Aorta (tissue), 5 donors: ENCODE results near the gene RPL19. TPM values are rescaled to one million over a fixed set of nuclear protein-coding genes. Genes with fewer than 3 reads are reported as not detected.

ENCODE experiments used
- ATAC-seq: fragments of 200-7000 bp; cut with Tn5 transposase; one replicate; pipeline ENCODE4 v1.9.1; 2022; ENCODE audit warnings: moderate library complexity; ENCODE audit not compliant: low FRiP score
- DNase-seq, 2 donors: peaks; one replicate each; pipeline ENCODE4 v3.0.0-alpha.2; 2020
- H3K27ac ChIP-seq, 2 donors: one replicate each; pipeline ENCODE4 v1.5.1; 2013; ENCODE audit warnings: low read length in 2 of 2, mild to moderate bottlenecking in 2 of 2, moderate library complexity in 2 of 2, control low read depth in 1 of 2, inconsistent platforms in 1 of 2, low read depth in 1 of 2
- H3K27me3 ChIP-seq, 2 donors: one replicate each; pipeline ENCODE4 v1.6.1; 2013; ENCODE audit warnings: control low read depth in 1 of 2, low read length in 1 of 2, mild to moderate bottlenecking in 1 of 2, moderate library complexity in 1 of 2; ENCODE audit not compliant: insufficient read depth in 2 of 2, control insufficient read depth in 1 of 2
- H3K36me3 ChIP-seq, 2 donors: one replicate each; pipeline ENCODE4 v1.6.1; 2013; ENCODE audit warnings: control low read depth in 1 of 2, low read length in 1 of 2, mild to moderate bottlenecking in 1 of 2; ENCODE audit not compliant: insufficient read depth in 2 of 2, control insufficient read depth in 1 of 2
- H3K4me1 ChIP-seq, 2 donors: one replicate each; pipeline ENCODE4 v1.6.1; 2013; ENCODE audit warnings: low read length in 2 of 2, control low read depth in 1 of 2, mild to moderate bottlenecking in 1 of 2, moderate library complexity in 1 of 2; ENCODE audit not compliant: insufficient read depth in 2 of 2, control insufficient read depth in 1 of 2
- H3K4me3 ChIP-seq, 2 donors: one replicate each; pipeline ENCODE4 v1.5.1; 2013; ENCODE audit warnings: low read length in 2 of 2, control low read depth in 1 of 2, mild to moderate bottlenecking in 1 of 2
- H3K9me3 ChIP-seq: one replicate; pipeline ENCODE4 v1.6.1; 2013; ENCODE audit warnings: mild to moderate bottlenecking, low read length; ENCODE audit not compliant: control insufficient read depth
- WGBS, 2 donors: extraction: QIAGEN DNeasy Blood & Tissue Kit; methylation state at CpG; one replicate each; pipeline ENCODE4 v1.1.7; 2013; 5-methylcytosine and 5-hydroxymethylcytosine counted together
- intact Hi-C, 2 donors: fragments of 100-400 bp; cut with DNase I; formaldehyde crosslinking; loops; one replicate each; pipeline versions ENCODE4 v1.14.2 to v1.15.0; 2022
- polyA plus RNA-seq, 2 donors: library from polyadenylated mRNA; stranded (reverse); fragments of 200-250 nt; gene quantifications; one replicate each; pipeline ENCODE4 v1.2.3, GENCODE V29; 2013
- total RNA-seq, 2 donors: library from RNA; stranded (reverse); fragmentation: NEBNext Ultra II Directional; extraction: Animal tissue kit (Norgen Biotek cat#: 25700); gene quantifications; one replicate each; pipeline ENCODE4 v1.2.1, GENCODE V29; 2021
- donor health status: healthy with polysubstance abuse.
- donor health status: Bipolar disorder and iron deficiency.
- donor health status: DM: no; HTN: no; CAD: no.
- donor health status: DM: no; HTN: no; CAD: no.
- donor health status: DM: yes; HTN: yes; CAD: no.

The RPL19 gene
- total and polyA plus RNA-seq, 4 donors: 1,206 to 3,759 (median 2,107) TPM

- Histone ChIP-seq H3K36me3 (peaks cover 2 to 5% of the 10 kb centered on the region in 2 donors), H3K4me1 (no peaks in the 10 kb centered on the region), H3K9me3 (no peaks in the 10 kb centered on the region), H3K27ac (no peak overlapping the region), H3K27me3 (no peaks in the 10 kb centered on the region), H3K4me3 (no peak overlapping the region)
- ATAC-seq: no peak
- intact Hi-C loops: no loop called here
- WGBS, 2 donors: 53 to 58% methylated on average over 7 of the region's 7 CpGs
- no peak for DNase-seq
Observed at GRCh38 chr17:39252788-39253460, 52.8 kb downstream of the RPL19 start.

Other genes starting within 250 kb of the RPL19 start
- gene FBXO47, start 232.9 kb upstream of the RPL19 start, total RNA-seq: not detected
- not detected for gene FBXO47, start 232.9 kb upstream of the RPL19 start, polyA plus RNA-seq
- 10 to 100 TPM in 1 of 2 donors, 1 to 10 TPM in 1; 7.2 to 39.1 TPM for gene PLXDC1, start 48.6 kb upstream of the RPL19 start, total RNA-seq
- 1 to 10 TPM; 1.7 to 2.5 TPM for gene PLXDC1, start 48.6 kb upstream of the RPL19 start, polyA plus RNA-seq
- gene ARL5C, start 34.1 kb upstream of the RPL19 start, total RNA-seq: under 1 TPM in 1 of 2 donors, not detected in 1; 0.54 TPM
- gene ARL5C, start 34.1 kb upstream of the RPL19 start, polyA plus RNA-seq: not detected
- 10 to 100 TPM; 29.6 to 31.6 TPM for gene CACNB1, start 2.6 kb upstream of the RPL19 start, total RNA-seq
- gene CACNB1, start 2.6 kb upstream of the RPL19 start, polyA plus RNA-seq: 10 to 100 TPM in 1 of 2 donors, 1 to 10 TPM in 1; 1.9 to 50.6 TPM
- 10 to 100 TPM; 29.2 to 53.3 TPM for gene STAC2, start 25.7 kb downstream of the RPL19 start, total RNA-seq
- 1 to 10 TPM; 2.0 to 4.7 TPM for gene STAC2, start 25.7 kb downstream of the RPL19 start, polyA plus RNA-seq
- 10 to 100 TPM; 22.0 to 29.8 TPM for gene FBXL20, start 201.3 kb downstream of the RPL19 start, total RNA-seq
- 1 to 10 TPM; 2.9 to 4.1 TPM for gene FBXL20, start 201.3 kb downstream of the RPL19 start, polyA plus RNA-seq